ENCODE measurements around the gene SLK.

The SLK gene

DNA sequence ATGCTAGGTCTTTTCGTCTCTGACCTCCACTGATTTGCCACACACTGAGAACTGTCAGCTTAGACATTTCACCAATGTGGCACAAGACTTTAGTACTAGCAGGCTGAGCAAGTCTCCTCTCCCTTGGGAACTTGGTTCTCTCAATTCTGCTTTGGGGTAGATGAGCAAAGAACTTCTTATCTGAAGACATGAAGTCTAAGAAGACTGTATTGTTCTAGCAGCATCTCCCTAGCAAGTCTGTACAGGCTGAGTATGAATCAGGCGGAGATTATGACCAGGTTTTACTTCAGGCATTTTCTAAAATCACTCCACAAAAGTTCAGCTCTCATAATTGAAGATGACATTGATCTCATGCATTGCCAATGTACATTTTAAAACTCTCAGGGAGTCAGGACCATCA lies 25.1 kb upstream of the SLK start:
- DNase-seq (ENCODE audit: low read depth in 3 of 3), result no peak

- DNase-seq (ENCODE audit: low read depth in 3 of 3), result no peak
Observed at GRCh38 chr10:103942866-103943265, 24.1 kb upstream of the SLK start.

DNA sequence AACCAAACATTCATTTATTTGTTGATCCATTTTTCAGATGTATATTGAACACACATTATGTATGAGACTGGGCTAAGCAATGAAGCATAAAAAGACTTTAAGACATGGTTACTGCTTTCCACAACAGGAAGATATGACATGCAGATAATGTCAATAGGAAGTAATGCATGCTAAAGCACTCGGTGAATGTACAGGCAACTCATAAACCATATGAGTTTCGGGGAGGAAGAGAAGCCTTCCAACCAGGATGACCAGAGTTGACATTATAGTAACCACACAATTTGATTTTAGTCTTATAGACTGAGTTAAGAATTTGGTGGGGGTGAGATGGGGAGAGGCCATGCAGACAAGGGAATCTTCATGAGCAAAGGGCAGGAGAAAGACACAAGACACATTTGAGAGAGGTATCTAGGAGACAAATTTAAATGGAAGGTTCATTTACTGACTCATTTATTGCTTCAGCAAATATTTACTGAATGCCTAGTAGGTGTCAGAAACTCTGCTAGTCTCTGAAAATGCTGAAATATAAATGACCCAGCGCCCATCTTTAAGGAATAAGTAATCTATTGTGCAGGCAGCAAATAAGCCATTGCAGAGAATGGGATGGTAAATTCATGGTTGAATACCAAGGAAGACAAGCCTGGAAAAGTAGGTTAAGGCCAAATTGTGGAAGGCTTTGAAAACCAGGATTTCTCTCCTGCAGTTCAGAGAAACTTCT lies 19.0 kb upstream of the SLK start:
- no peak for DNase-seq (ENCODE audit: low read depth in 3 of 3)

- no peak for DNase-seq (ENCODE audit: low read depth in 3 of 3)
Observed at GRCh38 chr10:103949728-103950127, 17.2 kb upstream of the SLK start.

DNA sequence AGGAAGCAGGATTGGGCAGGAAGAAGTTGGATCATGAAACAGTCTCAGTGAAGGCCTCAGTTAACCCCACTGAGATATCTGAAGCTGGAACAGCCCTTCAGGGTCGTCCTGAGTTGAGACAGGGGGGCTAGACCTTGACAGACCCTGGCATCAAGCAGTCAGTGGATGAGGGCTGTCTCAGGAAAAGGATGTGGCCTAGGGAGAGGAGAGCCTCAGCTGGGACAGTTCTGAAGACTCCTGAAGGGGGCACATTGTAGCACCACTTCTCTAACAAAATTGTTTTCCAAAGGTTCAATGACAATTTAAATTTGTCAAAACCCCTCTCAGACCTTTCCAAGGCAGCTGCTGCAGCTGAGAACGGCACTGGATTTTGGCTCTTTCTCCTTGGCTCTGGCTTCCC lies 15.8 kb upstream of the SLK start:
- DNase-seq (ENCODE audit: low read depth in 3 of 3), result no peak

GRCh38 chr10:103951942-103952341 lies 15.0 kb upstream of the SLK start:
- DNase-seq (ENCODE audit: low read depth in 3 of 3), result no peak

GRCh38 chr10:103954543-103954942 lies 12.4 kb upstream of the SLK start:
- no peak for DNase-seq (ENCODE audit: low read depth in 3 of 3)

DNA sequence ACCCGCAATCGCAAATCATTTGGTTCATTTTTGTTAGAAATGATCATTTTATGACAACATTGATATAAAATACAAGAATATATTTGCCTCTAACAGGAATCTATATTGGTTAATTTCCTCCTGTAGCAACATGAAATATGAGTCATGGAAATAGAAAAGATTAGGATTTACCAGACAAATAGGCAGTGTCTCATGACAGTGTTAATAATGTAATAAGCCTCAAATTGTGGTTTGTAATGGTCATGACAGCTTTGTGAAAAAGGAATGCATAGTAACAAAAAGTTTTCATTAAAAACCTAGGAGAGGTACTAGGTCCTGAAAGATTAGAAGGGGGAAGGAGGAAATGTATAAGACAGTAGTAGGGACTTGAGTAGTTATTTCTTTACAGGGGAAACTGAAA lies 7.9 kb upstream of the SLK start:
- no peak for DNase-seq (ENCODE audit: low read depth in 3 of 3)

DNA sequence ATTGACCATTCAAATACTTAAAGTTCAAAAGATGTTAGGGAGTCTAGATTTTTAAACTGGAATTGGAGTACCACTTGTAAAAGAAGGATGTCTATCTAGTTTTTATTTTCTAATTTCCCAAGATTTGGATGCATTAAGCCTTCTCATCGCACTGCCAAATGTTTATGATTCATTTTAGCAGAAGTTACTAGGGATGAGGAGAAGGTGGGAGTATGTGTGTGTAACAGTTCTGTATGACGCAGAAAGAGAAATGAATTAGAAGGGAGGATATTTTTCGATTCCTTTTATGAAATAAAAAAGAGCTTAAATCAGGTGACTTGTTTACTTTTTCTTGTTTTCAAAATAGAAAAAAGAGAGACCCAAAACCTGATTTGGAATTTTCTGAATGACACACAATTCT lies 6.8 kb upstream of the SLK start:
- no peak for DNase-seq (ENCODE audit: low read depth in 3 of 3)

GRCh38 chr10:103967448-103968071 lies 620 bp downstream of the SLK start:
- DNase-seq (ENCODE audit: low read depth in 3 of 3), result no peak

DNA sequence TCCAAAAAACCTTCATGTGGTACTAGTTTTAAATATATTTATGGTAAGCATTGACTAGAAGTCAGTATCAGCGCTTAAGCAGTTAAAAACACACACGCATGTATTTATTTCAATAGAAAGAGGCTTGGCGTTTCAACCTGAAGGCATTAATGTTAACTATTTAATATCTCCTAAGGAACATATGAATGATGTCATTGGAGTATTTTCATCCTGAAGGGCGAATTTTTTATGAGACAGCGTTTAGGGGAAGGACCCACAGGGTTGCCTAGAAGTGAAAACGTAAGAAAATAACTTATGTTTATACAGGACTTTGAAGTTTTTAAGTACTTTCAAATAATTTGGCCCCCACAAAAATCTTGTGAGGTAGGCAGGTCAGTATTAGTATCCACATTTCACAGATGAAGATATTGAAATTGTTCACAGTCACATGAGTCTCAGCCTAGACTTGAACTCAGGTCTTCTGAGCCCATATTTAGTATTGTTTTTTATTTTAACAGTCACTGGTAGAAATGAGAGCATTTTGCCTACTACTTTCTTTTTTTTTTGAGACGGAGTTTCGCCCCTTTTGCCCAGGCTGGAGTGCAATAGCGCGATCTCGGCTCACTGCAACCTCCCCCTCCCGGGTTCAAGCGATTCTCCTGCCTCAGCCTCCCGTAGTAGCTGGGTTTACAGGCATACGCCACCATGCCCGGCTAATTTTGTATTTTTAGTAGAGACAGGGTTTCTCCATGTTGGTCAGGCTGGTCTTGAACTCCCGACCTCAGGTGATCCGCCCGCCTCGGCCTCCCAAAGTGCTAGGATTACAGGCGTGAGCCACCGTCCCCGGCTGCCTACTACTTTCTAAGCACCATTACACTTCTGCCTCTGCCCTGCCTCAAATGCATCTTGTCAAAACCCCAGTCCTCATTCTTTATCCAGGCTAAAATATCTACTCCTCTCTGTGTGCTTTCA lies 1.8 kb downstream of the SLK start:
- DNase-seq (ENCODE audit: low read depth in 3 of 3), result no peak

GRCh38 chr10:103969436-103969835 lies 2.5 kb downstream of the SLK start:
- no peak for DNase-seq (ENCODE audit: low read depth in 3 of 3)

GRCh38 chr10:103969857-103970627 lies 3.1 kb downstream of the SLK start:
- DNase-seq (ENCODE audit: low read depth in 3 of 3), result no peak

- DNase-seq (ENCODE audit: low read depth in 3 of 3), result no peak
Observed at GRCh38 chr10:103975169-103975568, 8.2 kb downstream of the SLK start.

- DNase-seq (ENCODE audit: low read depth in 3 of 3), result no peak
Observed at GRCh38 chr10:103977204-103977603, 10.3 kb downstream of the SLK start.

GRCh38 chr10:103979530-103979929 lies 12.6 kb downstream of the SLK start:
- DNase-seq (ENCODE audit: low read depth in 3 of 3), result no peak

DNA sequence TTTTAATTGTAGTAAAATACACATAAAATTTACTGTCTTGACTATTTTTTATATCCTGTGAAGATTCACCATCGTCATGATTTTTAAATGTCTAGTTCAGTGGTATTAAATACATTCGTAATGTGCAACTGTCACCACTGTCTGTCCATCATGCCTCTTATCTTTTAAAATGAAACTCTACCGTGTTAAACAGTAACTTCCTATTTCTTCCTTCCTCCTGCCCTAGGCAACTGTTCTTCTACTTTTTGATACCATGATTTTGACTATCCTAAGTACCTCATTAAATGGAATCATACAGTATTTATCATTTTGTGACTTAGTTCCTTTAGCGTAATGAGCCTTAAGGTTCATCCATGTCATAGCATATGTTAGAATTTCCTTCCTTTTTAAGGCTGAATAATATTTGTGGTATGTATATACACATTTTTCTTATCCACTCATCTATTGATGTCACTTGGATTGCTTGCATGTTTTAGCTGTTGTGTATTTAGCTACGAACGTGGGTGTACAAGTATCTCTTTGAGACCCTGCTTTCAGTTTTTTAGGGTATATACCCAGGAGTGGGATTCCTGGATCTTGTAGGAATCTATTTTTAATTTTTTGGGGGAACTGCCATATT lies 13.5 kb downstream of the SLK start:
- no peak for DNase-seq (ENCODE audit: low read depth in 3 of 3)

DNA sequence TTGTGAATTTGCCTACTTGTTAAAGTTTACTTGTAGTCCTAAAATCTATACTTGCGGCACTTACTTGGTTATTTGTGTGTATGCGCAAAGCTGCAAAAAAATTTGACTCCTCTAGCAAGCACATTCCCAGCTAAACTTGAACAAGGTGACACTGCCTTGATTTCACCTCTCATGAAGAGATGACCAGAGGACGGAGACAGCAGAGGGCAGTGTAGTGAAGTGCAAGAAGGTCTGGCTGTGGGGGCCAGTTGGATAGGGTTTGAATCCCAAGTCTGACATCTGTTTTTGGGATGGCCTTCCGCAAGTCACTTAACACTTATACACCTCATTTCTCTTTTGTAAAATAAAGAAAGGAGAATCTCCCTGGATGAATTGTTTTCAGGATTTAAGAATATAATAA lies 15.7 kb downstream of the SLK start:
- DNase-seq (ENCODE audit: low read depth in 3 of 3), result no peak

GRCh38 chr10:103983367-103983911 lies 16.5 kb downstream of the SLK start:
- DNase-seq (ENCODE audit: low read depth in 3 of 3), result no peak

DNA sequence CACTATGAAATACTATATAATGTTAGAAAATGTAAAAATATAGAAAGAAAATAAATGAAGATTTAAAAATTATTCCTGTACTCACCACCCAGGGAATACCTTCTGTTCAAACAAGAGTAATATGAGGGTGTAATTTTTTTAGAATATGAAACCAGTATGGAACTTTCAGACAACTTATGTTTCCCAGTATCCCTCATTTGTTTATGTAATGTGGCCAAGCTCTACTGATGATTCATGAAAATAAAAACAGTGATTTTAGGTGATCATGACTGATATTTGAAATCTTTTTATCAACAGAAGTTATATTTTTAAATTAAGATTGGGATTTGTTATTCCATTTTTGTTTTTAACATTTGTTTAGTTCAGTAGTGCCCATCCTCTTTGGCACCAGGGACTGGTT lies 18.8 kb downstream of the SLK start:
- no peak for DNase-seq (ENCODE audit: low read depth in 3 of 3)

GRCh38 chr10:103986360-103986759 lies 19.4 kb downstream of the SLK start:
- no peak for DNase-seq (ENCODE audit: low read depth in 3 of 3)
